CD4-positive, alpha-beta T cell (primary cell): ENCODE data around the gene C4orf50. TPM values are rescaled to one million over a fixed set of nuclear protein-coding genes. Genes with fewer than 3 reads are reported as not detected.

ENCODE experiments used
- ATAC-seq: fragments of 200-7000 bp; cut with Tn5 transposase; one replicate; pipeline ENCODE4 v1.10.0; 2022; ENCODE audit warnings: mild to moderate bottlenecking; ENCODE audit not compliant: poor library complexity
- CTCF ChIA-PET: fragments of 350-600 bp; sonication (Branson Sonifier 250); formaldehyde crosslinking; loops from one replicate; lab custom pipeline; 2021; ENCODE audit warnings: antibody characterized with exemption, inconsistent platforms; lab: Charles Lee
- POLR2A ChIA-PET: fragments of 350-600 bp; sonication (Branson Sonifier 250); formaldehyde crosslinking; loops from one replicate; lab custom pipeline; 2021; ENCODE audit warnings: antibody characterized with exemption, inconsistent platforms; lab: Charles Lee
- DNase-seq, 14 experiments: peaks; one replicate each; pipeline ENCODE4 v3.0.0-alpha.2; 2013 to 2020; ENCODE audit warnings: mixed read lengths in 2 of 14
- H3K27ac ChIP-seq, 2 donors: one replicate each; pipeline versions ENCODE4 v1.5.1 to v1.7.0; 2013; ENCODE audit warnings: low read length in 2 of 2, low read depth in 1 of 2, mild to moderate bottlenecking in 1 of 2
- H3K27me3 ChIP-seq, 2 experiments: 1 replicate in 1 of 2; 2 replicates in 1 of 2; pipeline versions ENCODE4 v1.6.1 to v1.7.0; 2013; ENCODE audit warnings: low read length in 2 of 2, control low read depth in 1 of 2, mild to moderate bottlenecking in 1 of 2, moderate library complexity in 1 of 2; ENCODE audit not compliant: insufficient read depth in 2 of 2, control insufficient read depth in 1 of 2
- H3K36me3 ChIP-seq: one replicate; pipeline ENCODE4 v1.6.1; 2013; ENCODE audit warnings: low read length, control low read depth; ENCODE audit not compliant: insufficient read depth
- H3K4me1 ChIP-seq: one replicate; pipeline ENCODE4 v1.6.1; 2013; ENCODE audit warnings: low read length, control low read depth; ENCODE audit not compliant: insufficient read depth
- H3K4me3 ChIP-seq: one replicate; pipeline ENCODE4 v1.5.1; 2013; ENCODE audit warnings: mild to moderate bottlenecking, low read length, moderate library complexity
- H3K9me3 ChIP-seq, 2 experiments: 1 replicate in 1 of 2; 2 replicates in 1 of 2; pipeline versions ENCODE4 v1.6.1 to v1.7.0; 2013; ENCODE audit warnings: low read length in 2 of 2, mild to moderate bottlenecking in 2 of 2, control low read depth in 1 of 2, moderate library complexity in 1 of 2; ENCODE audit not compliant: control insufficient read depth in 1 of 2, insufficient read depth in 1 of 2
- H3K27ac Mint-ChIP-seq: one replicate; pipeline ENCODE4 v1.8.0; 2020; ENCODE audit warnings: mixed read lengths
- H3K27me3 Mint-ChIP-seq: one replicate; pipeline ENCODE4 v1.8.0; 2021; ENCODE audit warnings: mixed read lengths
- H3K36me3 Mint-ChIP-seq: one replicate; pipeline ENCODE4 v1.8.0; 2021; ENCODE audit warnings: low read depth, mixed read lengths
- H3K4me1 Mint-ChIP-seq: one replicate; pipeline ENCODE4 v1.8.0; 2021; ENCODE audit warnings: low read depth, mixed read lengths
- H3K4me3 Mint-ChIP-seq: one replicate; pipeline ENCODE4 v1.8.0; 2020; ENCODE audit warnings: mild to moderate bottlenecking, mixed read lengths
- H3K9me3 Mint-ChIP-seq: one replicate; pipeline ENCODE4 v1.8.0; 2020; ENCODE audit warnings: mixed read lengths
- intact Hi-C, 2 experiments: fragments of 100-400 bp; cut with DNase I in 1 of 2; cut with micrococcal nuclease in 1 of 2; formaldehyde crosslinking; loops; one replicate each; pipeline versions ENCODE4 v1.15.1 to v1.9.0; 2023 to 2025; cut with DNase I, micrococcal nuclease
- total RNA-seq, 174 experiments: library from RNA in 2 of 174; stranded (reverse) in 2 of 174; gene quantifications; one replicate each; pipeline ENCODE4 v1.2.3 and lab custom pipeline; 2021 to 2026
- TF ChIP-seq, protein P1 (sequence below): fragments of 200-600 bp; IDR thresholded peaks from one replicate; pipeline ENCODE4 v1.8.0; 2022; ENCODE audit warnings: antibody characterized with exemption, mild to moderate bottlenecking

The C4orf50 gene
- total RNA-seq, 2 experiments from 2014 or later: 0.16 to 0.20 TPM

GRCh38 chr4:5979981-5980380 lies 38.2 kb downstream of the C4orf50 start:
- intact Hi-C loops: no loop called here
- TF ChIP-seq, protein P1, sequence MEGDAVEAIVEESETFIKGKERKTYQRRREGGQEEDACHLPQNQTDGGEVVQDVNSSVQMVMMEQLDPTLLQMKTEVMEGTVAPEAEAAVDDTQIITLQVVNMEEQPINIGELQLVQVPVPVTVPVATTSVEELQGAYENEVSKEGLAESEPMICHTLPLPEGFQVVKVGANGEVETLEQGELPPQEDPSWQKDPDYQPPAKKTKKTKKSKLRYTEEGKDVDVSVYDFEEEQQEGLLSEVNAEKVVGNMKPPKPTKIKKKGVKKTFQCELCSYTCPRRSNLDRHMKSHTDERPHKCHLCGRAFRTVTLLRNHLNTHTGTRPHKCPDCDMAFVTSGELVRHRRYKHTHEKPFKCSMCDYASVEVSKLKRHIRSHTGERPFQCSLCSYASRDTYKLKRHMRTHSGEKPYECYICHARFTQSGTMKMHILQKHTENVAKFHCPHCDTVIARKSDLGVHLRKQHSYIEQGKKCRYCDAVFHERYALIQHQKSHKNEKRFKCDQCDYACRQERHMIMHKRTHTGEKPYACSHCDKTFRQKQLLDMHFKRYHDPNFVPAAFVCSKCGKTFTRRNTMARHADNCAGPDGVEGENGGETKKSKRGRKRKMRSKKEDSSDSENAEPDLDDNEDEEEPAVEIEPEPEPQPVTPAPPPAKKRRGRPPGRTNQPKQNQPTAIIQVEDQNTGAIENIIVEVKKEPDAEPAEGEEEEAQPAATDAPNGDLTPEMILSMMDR: no peak
- no peak for DNase-seq
- no peak overlapping the region for H3K4me3 Mint-ChIP-seq
- peaks cover 0 to 6% of the 10 kb centered on the region in 2 experiments for H3K27me3 ChIP-seq
- CTCF ChIA-PET: no interaction called here
- peaks cover 10 to 15% of the 10 kb centered on the region in 2 experiments for H3K9me3 ChIP-seq
- ATAC-seq: no peak
- POLR2A ChIA-PET: no interaction called here
- H3K27ac Mint-ChIP-seq: no peak overlapping the region
- H3K27ac ChIP-seq: no peak overlapping the region
- no peaks in the 10 kb centered on the region for H3K36me3 Mint-ChIP-seq
- peaks cover 36% of the 10 kb centered on the region for H3K27me3 Mint-ChIP-seq
- no peak overlapping the region for H3K4me3 ChIP-seq
- peaks cover 8% of the 10 kb centered on the region for H3K9me3 Mint-ChIP-seq
- no peaks in the 10 kb centered on the region for H3K4me1 ChIP-seq
- H3K36me3 ChIP-seq: no peaks in the 10 kb centered on the region
- no peaks in the 10 kb centered on the region for H3K4me1 Mint-ChIP-seq

DNA sequence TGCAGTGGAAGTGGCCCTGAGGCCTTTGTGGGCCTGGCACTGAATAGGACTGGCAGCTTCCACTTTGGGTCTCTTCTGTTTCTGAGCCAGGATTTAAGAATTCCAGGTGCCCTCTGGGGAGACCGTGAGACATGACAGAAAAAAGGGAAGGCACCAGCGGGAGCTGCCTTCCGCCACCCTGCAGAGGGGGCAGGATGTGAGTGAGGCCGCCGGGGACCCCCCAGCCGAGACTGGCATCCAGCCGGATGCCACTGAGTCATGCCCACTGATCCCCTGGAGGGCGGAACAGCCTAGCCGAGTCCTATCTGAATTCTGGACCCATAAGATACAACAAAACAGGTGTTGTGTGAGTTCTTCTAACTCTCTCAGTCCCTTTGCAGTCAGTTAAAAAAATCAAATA lies 41.3 kb downstream of the C4orf50 start:
- DNase-seq (no peak), ATAC-seq (no peak)
- Histone ChIP-seq H3K9me3 (peaks cover 0 to 13% of the 10 kb centered on the region in 2 experiments), H3K27me3 (peaks cover 0 to 11% of the 10 kb centered on the region in 2 experiments), H3K27ac (no peak overlapping the region), H3K4me1 (no peaks in the 10 kb centered on the region), H3K36me3 (no peaks in the 10 kb centered on the region), H3K4me3 (no peak overlapping the region)
- intact Hi-C loops: no loop called here
- POLR2A ChIA-PET: no interaction called here
- Mint-ChIP-seq H3K36me3 (no peaks in the 10 kb centered on the region), H3K4me1 (no peaks in the 10 kb centered on the region), H3K9me3 (no peaks in the 10 kb centered on the region), H3K27ac (no peak overlapping the region), H3K4me3 (no peak overlapping the region), H3K27me3 (peaks cover 21% of the 10 kb centered on the region)
- CTCF ChIA-PET: no interaction called here
- TF ChIP-seq, protein P1: no peak

DNA sequence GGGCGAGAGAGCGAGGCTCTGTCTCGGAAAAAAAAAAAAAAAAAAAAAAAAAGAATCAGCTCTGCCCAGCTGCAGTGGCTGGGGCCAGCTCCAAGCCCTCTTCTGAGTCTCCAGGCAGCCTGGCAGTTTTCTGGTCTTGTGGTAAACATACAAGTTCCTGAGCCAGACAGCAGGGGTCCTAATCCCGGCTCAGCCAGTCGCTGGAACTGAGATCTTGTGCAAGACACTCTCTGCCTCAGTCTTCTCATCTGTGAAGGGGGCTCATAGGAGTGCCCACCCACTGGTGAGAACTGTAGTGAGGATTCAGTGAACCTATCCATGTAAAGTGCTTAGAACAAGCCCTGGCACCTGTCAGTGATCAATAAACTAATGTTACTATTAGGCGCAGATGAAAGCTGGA lies 41.8 kb downstream of the C4orf50 start:
- ChIA-PET POLR2A (no interaction called here), CTCF (no interaction called here)
- no peak for DNase-seq
- intact Hi-C loops: no loop called here
- no peak overlapping the region for H3K27ac Mint-ChIP-seq
- no peak for ATAC-seq
- peaks cover 23% of the 10 kb centered on the region for H3K27me3 Mint-ChIP-seq
- Histone ChIP-seq H3K4me1 (no peaks in the 10 kb centered on the region), H3K36me3 (no peaks in the 10 kb centered on the region), H3K4me3 (no peak overlapping the region), H3K27ac (no peak overlapping the region), H3K9me3 (peaks cover 0 to 13% of the 10 kb centered on the region in 2 experiments), H3K27me3 (peaks cover 0 to 11% of the 10 kb centered on the region in 2 experiments)
- H3K4me1 Mint-ChIP-seq: no peaks in the 10 kb centered on the region
- no peaks in the 10 kb centered on the region for H3K9me3 Mint-ChIP-seq
- TF ChIP-seq, protein P1: no peak
- H3K4me3 Mint-ChIP-seq: no peak overlapping the region
- H3K36me3 Mint-ChIP-seq: no peaks in the 10 kb centered on the region
